GM12865 (cell line): ENCODE measurements around the gene GAPVD1.
"Not testable (repeated sequence)": the region's sequence is repeated elsewhere in the genome, so short reads cannot be mapped to it uniquely, and the experiment has no call there.

Experiments
- DNase-seq: peaks from one replicate; pipeline ENCODE4 v3.0.0; 2010; ENCODE audit warnings: low read depth
- H3K4me3 ChIP-seq: 2 replicates; pipeline ENCODE4 v1.5.1; 2011; ENCODE audit warnings: mild to moderate bottlenecking, low read depth, low read length, control low read depth
- TF ChIP-seq, protein P1 (sequence below): IDR thresholded peaks from 2 replicates; pipeline ENCODE4 v1.5.1; 2011; ENCODE audit warnings: low read length, control low read depth, low read depth, inconsistent platforms; ENCODE audit not compliant: insufficient read depth; ENCODE audit errors: missing control alignments

The GAPVD1 gene

GRCh38 chr9:125398243-125398642 lies 136.6 kb downstream of the GAPVD1 start:
- H3K4me3 ChIP-seq: no peak overlapping the region
- TF ChIP-seq, protein P1, sequence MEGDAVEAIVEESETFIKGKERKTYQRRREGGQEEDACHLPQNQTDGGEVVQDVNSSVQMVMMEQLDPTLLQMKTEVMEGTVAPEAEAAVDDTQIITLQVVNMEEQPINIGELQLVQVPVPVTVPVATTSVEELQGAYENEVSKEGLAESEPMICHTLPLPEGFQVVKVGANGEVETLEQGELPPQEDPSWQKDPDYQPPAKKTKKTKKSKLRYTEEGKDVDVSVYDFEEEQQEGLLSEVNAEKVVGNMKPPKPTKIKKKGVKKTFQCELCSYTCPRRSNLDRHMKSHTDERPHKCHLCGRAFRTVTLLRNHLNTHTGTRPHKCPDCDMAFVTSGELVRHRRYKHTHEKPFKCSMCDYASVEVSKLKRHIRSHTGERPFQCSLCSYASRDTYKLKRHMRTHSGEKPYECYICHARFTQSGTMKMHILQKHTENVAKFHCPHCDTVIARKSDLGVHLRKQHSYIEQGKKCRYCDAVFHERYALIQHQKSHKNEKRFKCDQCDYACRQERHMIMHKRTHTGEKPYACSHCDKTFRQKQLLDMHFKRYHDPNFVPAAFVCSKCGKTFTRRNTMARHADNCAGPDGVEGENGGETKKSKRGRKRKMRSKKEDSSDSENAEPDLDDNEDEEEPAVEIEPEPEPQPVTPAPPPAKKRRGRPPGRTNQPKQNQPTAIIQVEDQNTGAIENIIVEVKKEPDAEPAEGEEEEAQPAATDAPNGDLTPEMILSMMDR: no peak
- DNase-seq: no peak

DNA sequence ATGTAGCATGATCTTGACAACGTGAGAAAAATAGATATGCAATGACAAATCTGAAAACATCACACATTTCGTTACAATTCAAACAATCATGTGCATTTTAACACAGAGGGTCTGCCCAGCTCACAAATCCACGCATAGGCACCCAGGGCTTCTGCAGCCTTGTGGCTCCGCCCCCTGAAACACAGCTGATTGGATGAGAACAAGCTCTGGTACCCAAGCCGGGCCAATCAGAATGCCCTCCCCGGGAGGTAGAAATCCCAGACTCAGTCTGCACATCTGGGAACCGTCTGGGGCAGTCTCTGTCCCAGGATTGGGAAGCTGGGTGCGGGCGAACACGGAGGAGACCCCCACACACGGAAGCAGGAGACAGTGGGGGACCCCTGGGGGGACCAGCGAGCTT lies 137.5 kb downstream of the GAPVD1 start:
- DNase-seq: no peak
- TF ChIP-seq, protein P1: no peak
- no peak overlapping the region for H3K4me3 ChIP-seq

- TF ChIP-seq, protein P1: no peak
These were observed 138.0 kb downstream of the GAPVD1 start for GRCh38 chr9:125399666-125400065.

DNA sequence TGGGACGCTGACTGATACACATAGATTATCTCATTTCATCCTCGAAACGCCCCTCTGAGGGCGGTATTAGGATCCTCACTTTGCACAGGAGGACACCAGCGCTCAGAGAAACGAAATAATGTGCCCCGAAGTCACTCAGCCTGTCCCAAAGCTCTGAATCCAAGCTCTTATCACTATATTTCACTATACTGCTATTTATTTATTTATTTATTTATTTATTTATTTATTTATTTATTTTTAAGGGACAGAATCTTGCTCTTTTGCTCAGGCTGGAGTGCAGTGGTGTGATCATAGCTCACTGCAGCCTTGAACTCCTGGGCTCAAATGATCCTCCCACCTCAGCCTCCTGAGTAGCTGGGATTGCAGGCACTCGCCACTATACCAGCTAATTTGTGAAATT lies 138.6 kb downstream of the GAPVD1 start:
- not testable (repeated sequence) for H3K4me3 ChIP-seq, DNase-seq

More at GRCh38 chr9:125399666-125400065, 138.0 kb downstream of the GAPVD1 start:
- DNase-seq: no peak
- no peak overlapping the region for H3K4me3 ChIP-seq

DNA sequence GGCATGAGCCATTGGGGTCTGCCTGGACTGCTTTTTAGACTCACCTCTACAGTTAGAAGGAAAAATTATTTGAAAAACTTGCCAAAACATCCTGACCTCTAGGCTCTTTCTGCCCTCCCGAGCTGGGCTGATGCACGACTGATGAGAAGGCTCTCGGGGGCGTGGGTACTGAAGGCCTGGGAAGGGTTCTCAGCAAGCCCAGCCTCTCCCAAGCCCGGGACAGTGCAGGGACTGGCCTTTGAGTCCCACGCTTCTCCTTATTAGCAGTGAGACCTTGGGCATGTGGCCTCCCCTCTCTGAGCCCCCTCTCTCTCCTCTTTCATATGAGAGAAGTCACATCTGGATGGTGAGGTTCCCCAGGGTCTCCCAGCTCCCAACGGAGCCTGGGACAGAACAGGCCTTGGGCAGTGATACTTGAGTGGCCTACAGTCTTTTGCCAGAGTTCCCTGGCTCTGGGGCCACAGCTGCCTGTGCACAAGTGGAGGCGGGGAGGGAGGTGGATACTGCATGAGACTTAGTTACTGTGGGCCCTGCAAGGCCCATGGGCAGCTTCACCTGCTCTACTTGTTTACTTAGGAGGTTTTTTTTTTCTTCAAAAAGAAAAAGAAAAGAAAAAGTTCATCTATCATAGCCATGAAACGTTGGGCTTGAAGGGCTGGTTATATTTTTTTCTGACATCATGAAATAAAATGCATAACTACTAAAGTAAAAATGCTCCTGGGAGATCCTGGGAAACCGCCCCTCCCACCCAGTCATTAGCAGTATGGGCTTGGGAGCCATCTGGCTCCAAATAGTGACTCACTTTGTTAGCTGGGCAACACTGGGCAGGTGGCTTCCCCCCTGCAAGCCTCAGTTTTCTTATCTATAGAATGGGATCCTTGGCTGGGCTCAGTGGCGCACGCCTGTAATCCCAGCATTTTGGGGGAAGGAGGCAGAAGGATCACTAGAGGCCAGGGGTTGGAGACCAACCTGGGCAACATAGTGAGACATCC lies 139.4 kb downstream of the GAPVD1 start:
- DNase-seq: no peak
- TF ChIP-seq, protein P1: no peak
- no peak overlapping the region for H3K4me3 ChIP-seq

- H3K4me3 ChIP-seq: no peak overlapping the region
- TF ChIP-seq, protein P1: no peak
- no peak for DNase-seq
These were observed 143.1 kb downstream of the GAPVD1 start for GRCh38 chr9:125404733-125405132.

- no peak overlapping the region for H3K4me3 ChIP-seq
- TF ChIP-seq, protein P1: no peak
- no peak for DNase-seq
These were observed 144.5 kb downstream of the GAPVD1 start for GRCh38 chr9:125405938-125406809.
